Stimulated activated CD4-positive, alpha-beta T cell treated with anti-CD3 and anti-CD28 coated beads, Interleukin-12 subunit alpha, Interleukin-12 subunit beta, amount 100 ng/mL, for 4 hours (primary cell): ENCODE measurements around the gene ZNRF1.
"Not testable (repeated sequence)": the region's sequence is repeated elsewhere in the genome, so short reads cannot be mapped to it uniquely, and the experiment has no call there.

Source experiments
- DNase-seq: peaks from one replicate; pipeline ENCODE4 v3.0.0-alpha.2; 2020

The ZNRF1 gene

GRCh38 chr16:75003931-75004330 lies 5.1 kb downstream of the ZNRF1 start:
- no peak for DNase-seq

- no peak for DNase-seq
Observed at GRCh38 chr16:75004460-75004859, 5.6 kb downstream of the ZNRF1 start.

GRCh38 chr16:75005697-75006096 lies 6.9 kb downstream of the ZNRF1 start:
- no peak for DNase-seq

- no peak for DNase-seq
Observed at GRCh38 chr16:75007443-75007842, 8.6 kb downstream of the ZNRF1 start.

- no peak for DNase-seq
Observed at GRCh38 chr16:75010427-75010826, 11.6 kb downstream of the ZNRF1 start.

- DNase-seq = peak; percentile 32
Observed at GRCh38 chr16:75011634-75012307, 12.9 kb downstream of the ZNRF1 start.

GRCh38 chr16:75012380-75013081 lies 13.7 kb downstream of the ZNRF1 start:
- no peak for DNase-seq

- not testable (repeated sequence) for DNase-seq
Observed at GRCh38 chr16:75013123-75013522, 14.3 kb downstream of the ZNRF1 start.

- no peak for DNase-seq
Observed at GRCh38 chr16:75014318-75014717, 15.5 kb downstream of the ZNRF1 start.

GRCh38 chr16:75016451-75017081 lies 17.7 kb downstream of the ZNRF1 start:
- DNase-seq = not testable (repeated sequence)

- DNase-seq = no peak
Observed at GRCh38 chr16:75017670-75018525, 19.1 kb downstream of the ZNRF1 start.

GRCh38 chr16:75019007-75019406 lies 20.2 kb downstream of the ZNRF1 start:
- no peak for DNase-seq

GRCh38 chr16:75019586-75019985 lies 20.8 kb downstream of the ZNRF1 start:
- no peak for DNase-seq

- no peak for DNase-seq
Observed at GRCh38 chr16:75021410-75021809, 22.6 kb downstream of the ZNRF1 start.

GRCh38 chr16:75022567-75022966 lies 23.7 kb downstream of the ZNRF1 start:
- DNase-seq = no peak

GRCh38 chr16:75023009-75023408 lies 24.2 kb downstream of the ZNRF1 start:
- no peak for DNase-seq

- no peak for DNase-seq
Observed at GRCh38 chr16:75024182-75024581, 25.4 kb downstream of the ZNRF1 start.

- DNase-seq = no peak
Observed at GRCh38 chr16:75024594-75024993, 25.8 kb downstream of the ZNRF1 start.

- no peak for DNase-seq
Observed at GRCh38 chr16:75025761-75026160, 26.9 kb downstream of the ZNRF1 start.

GRCh38 chr16:75026239-75026891 lies 27.5 kb downstream of the ZNRF1 start:
- not testable (repeated sequence) for DNase-seq

- no peak for DNase-seq
Observed at GRCh38 chr16:75026892-75027391, 28.1 kb downstream of the ZNRF1 start.

GRCh38 chr16:75027520-75028300 lies 28.9 kb downstream of the ZNRF1 start:
- no peak for DNase-seq
